ENCODE measurements around the gene OR6B2. TPM values are rescaled to one million over a fixed set of nuclear protein-coding genes. Genes with fewer than 3 reads are reported as not detected.

OR6B2 gene
- total and polyA plus RNA-seq, 8 donors = not detected

DNA sequence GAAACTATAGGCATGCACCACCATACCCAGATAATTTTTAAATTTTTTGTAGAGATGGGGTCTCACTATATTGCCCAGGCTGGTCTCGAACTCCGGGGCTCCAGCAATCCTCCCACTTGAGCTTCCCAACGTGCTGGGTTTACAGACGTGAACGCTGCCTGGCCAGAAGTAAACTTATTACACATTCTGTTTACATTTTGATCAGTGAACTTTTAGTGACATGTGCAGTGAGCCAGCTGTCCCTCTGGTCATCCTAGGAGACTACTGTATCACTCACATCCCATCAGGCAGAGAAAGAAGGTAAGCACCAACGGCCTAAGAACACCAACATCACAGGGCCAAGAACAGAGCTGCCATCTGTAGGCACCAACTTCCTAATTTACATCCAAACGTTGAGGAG lies 27.2 kb downstream of the OR6B2 start:
- Histone ChIP-seq H3K4me1 (no peaks in the 10 kb centered on the region), H3K27ac (no peak overlapping the region), H3K9me3 (no peaks in the 10 kb centered on the region), H3K27me3 (no peaks in the 10 kb centered on the region), H3K4me3 (no peak overlapping the region), H3K36me3 (peaks cover 56 to 100% (median 100%) of the 10 kb centered on the region in 4 donors)
- no peak for TF ChIP-seq POLR2AphosphoS5 (IDR thresholded peaks at IDR 0.05)
- no peak for TF ChIP-seq POLR2A (IDR thresholded peaks at IDR 0.05)
- TF ChIP-seq, protein P1, sequence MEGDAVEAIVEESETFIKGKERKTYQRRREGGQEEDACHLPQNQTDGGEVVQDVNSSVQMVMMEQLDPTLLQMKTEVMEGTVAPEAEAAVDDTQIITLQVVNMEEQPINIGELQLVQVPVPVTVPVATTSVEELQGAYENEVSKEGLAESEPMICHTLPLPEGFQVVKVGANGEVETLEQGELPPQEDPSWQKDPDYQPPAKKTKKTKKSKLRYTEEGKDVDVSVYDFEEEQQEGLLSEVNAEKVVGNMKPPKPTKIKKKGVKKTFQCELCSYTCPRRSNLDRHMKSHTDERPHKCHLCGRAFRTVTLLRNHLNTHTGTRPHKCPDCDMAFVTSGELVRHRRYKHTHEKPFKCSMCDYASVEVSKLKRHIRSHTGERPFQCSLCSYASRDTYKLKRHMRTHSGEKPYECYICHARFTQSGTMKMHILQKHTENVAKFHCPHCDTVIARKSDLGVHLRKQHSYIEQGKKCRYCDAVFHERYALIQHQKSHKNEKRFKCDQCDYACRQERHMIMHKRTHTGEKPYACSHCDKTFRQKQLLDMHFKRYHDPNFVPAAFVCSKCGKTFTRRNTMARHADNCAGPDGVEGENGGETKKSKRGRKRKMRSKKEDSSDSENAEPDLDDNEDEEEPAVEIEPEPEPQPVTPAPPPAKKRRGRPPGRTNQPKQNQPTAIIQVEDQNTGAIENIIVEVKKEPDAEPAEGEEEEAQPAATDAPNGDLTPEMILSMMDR (IDR thresholded peaks at IDR 0.05) = no peak
- TF ChIP-seq EP300 (IDR thresholded peaks at IDR 0.05) = no peak
- no peak for DNase-seq
- intact Hi-C loops (cut with DNase I; ENCODE audit: low total_unique reads) = no loop called here
- 68 to 79% (median 70%) methylated on average over 7 of the region's 7 CpGs for WGBS, 5 donors

DNA sequence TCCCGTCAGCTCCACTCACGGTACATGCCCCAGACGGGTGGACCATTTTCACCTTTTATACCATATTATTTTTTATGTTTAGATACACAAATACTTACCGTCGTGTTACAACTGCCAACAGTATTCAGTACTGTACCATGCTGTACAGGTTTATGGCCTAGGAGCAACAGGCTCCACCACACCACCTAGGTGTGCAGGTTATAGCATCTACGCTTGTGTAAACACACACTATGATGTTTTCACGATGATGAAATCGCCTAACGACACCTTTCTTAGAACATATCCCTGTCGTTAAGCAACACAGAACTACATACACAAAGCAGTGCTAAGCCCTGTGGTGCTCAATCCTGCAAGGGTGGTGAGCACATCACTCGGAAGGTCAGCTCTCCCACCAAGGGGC lies 29.6 kb downstream of the OR6B2 start:
- 85 to 93% (median 90%) methylated on average over 11 of the region's 11 CpGs for WGBS, 5 donors
- TF ChIP-seq, protein P1 (IDR thresholded peaks at IDR 0.05) = no peak
- TF ChIP-seq EP300 (IDR thresholded peaks at IDR 0.05) (no peak), POLR2AphosphoS5 (IDR thresholded peaks at IDR 0.05) (no peak), POLR2A (IDR thresholded peaks at IDR 0.05) (no peak)
- H3K27me3 ChIP-seq = no peaks in the 10 kb centered on the region
- peak in 1 of 2 donors; percentile 9 for DNase-seq
- no peaks in the 10 kb centered on the region for H3K9me3 ChIP-seq
- H3K27ac ChIP-seq = no peak overlapping the region
- peaks cover 44 to 93% (median 90%) of the 10 kb centered on the region in 4 donors for H3K36me3 ChIP-seq
- H3K4me3 ChIP-seq = no peak overlapping the region
- no peaks in the 10 kb centered on the region for H3K4me1 ChIP-seq
- intact Hi-C loops (cut with DNase I; ENCODE audit: low total_unique reads) = no loop called here

GRCh38 chr2:239997686-239998409 lies 32.4 kb downstream of the OR6B2 start:
- Histone ChIP-seq H3K27ac (no peak overlapping the region), H3K4me1 (no peaks in the 10 kb centered on the region), H3K9me3 (no peaks in the 10 kb centered on the region), H3K27me3 (no peaks in the 10 kb centered on the region), H3K36me3 (peaks cover 27 to 93% (median 86%) of the 10 kb centered on the region in 4 donors), H3K4me3 (no peak overlapping the region)
- 69 to 73% (median 73%) methylated on average over 9 of the region's 9 CpGs for WGBS, 5 donors
- intact Hi-C loops (cut with DNase I; ENCODE audit: low total_unique reads) = no loop called here
- peak in 1 of 2 donors; percentile 20 for DNase-seq
- TF ChIP-seq EP300 (IDR thresholded peaks at IDR 0.05) (no peak), POLR2A (IDR thresholded peaks at IDR 0.05) (no peak), POLR2AphosphoS5 (IDR thresholded peaks at IDR 0.05) (no peak)
- TF ChIP-seq, protein P1 (IDR thresholded peaks at IDR 0.05) = no peak

DNA sequence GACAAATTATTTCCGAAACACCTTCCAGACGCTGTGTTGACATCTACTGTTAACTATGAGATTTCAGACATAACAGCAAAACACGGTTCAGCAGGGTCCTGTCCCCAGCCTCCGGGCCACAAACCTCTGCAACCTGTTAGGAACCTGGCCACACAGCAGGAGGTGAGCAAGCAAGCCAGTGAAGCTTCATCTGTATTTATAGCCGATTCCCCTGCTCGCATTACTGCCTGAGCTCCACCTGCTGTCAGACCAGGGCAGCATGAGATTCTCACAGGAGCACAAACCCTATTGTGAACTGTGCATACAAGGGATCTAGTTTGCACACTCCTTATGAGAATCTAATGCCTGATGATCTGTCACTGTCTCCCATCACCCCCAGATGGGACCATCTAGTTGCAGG lies 36.1 kb downstream of the OR6B2 start:
- Histone ChIP-seq H3K9me3 (no peaks in the 10 kb centered on the region), H3K36me3 (peaks cover 12 to 83% (median 70%) of the 10 kb centered on the region in 4 donors), H3K27me3 (no peaks in the 10 kb centered on the region), H3K4me1 (peaks cover 0 to 12% (median 5%) of the 10 kb centered on the region in 4 donors), H3K4me3 (no peak overlapping the region), H3K27ac (no peak overlapping the region)
- TF ChIP-seq, protein P1 (IDR thresholded peaks at IDR 0.05) = no peak
- TF ChIP-seq POLR2AphosphoS5 (IDR thresholded peaks at IDR 0.05) = no peak
- TF ChIP-seq POLR2A (IDR thresholded peaks at IDR 0.05) = no peak
- no peak for TF ChIP-seq EP300 (IDR thresholded peaks at IDR 0.05)
- DNase-seq = no peak
- WGBS, 5 donors = 87 to 95% (median 94%) methylated on average over 6 of the region's 6 CpGs
- intact Hi-C loops (cut with DNase I; ENCODE audit: low total_unique reads) = no loop called here
